Globus pallidus (tissue), 1 donor: ENCODE measurements around the gene SLC25A4.
A peak's percentile ranks its signal among the peaks of the same experiment; 100 is the strongest.
"Not testable (repeated sequence)": the region's sequence is repeated elsewhere in the genome, so short reads cannot be mapped to it uniquely, and the experiment has no call there.

Experiments used
- DNase-seq: peaks from one replicate; pipeline ENCODE4 v3.0.0-alpha.2; 2015; ENCODE audit warnings: low spot score

SLC25A4 gene

GRCh38 chr4:185142912-185143600, at the start of gene SLC25A4:
SLC25A4 (plus strand) TSS chr4:185143266; CDS start chr4:185143373, 107 bp downstream.
- peak; percentile 92 for DNase-seq

- no peak for DNase-seq
These were observed 49.5 kb upstream of the SLC25A4 start for GRCh38 chr4:185093603-185094002.

- peak; percentile 52 for DNase-seq
These were observed 46.9 kb upstream of the SLC25A4 start for GRCh38 chr4:185096032-185096653.

- no peak for DNase-seq
These were observed 44.6 kb upstream of the SLC25A4 start for GRCh38 chr4:185098474-185098873.

GRCh38 chr4:185099024-185099682, 43.9 kb upstream of the SLC25A4 start:
- no peak for DNase-seq

GRCh38 chr4:185099940-185100339, 43.1 kb upstream of the SLC25A4 start:
- DNase-seq = no peak

- DNase-seq = no peak
These were observed 42.6 kb upstream of the SLC25A4 start for GRCh38 chr4:185100423-185100822.

- no peak for DNase-seq
These were observed 41.6 kb upstream of the SLC25A4 start for GRCh38 chr4:185101354-185101890.

- DNase-seq = no peak
These were observed 38.3 kb upstream of the SLC25A4 start for GRCh38 chr4:185104733-185105132.

GRCh38 chr4:185106353-185106752, 36.7 kb upstream of the SLC25A4 start:
- DNase-seq = no peak

- not testable (repeated sequence) for DNase-seq
These were observed 35.5 kb upstream of the SLC25A4 start for GRCh38 chr4:185107574-185107973.

GRCh38 chr4:185108185-185108584, 34.9 kb upstream of the SLC25A4 start:
- DNase-seq = no peak

- DNase-seq = no peak
These were observed 34.4 kb upstream of the SLC25A4 start for GRCh38 chr4:185108669-185109068.

- no peak for DNase-seq
These were observed 33.3 kb upstream of the SLC25A4 start for GRCh38 chr4:185109736-185110135.

- DNase-seq = no peak
These were observed 32.7 kb upstream of the SLC25A4 start for GRCh38 chr4:185110375-185110823.

GRCh38 chr4:185112104-185112503, 31.0 kb upstream of the SLC25A4 start:
- DNase-seq = no peak

- DNase-seq = no peak
These were observed 29.7 kb upstream of the SLC25A4 start for GRCh38 chr4:185113340-185113739.

GRCh38 chr4:185115827-185116232, 27.2 kb upstream of the SLC25A4 start:
- DNase-seq = no peak

- no peak for DNase-seq
These were observed 25.6 kb upstream of the SLC25A4 start for GRCh38 chr4:185117300-185117934.

- DNase-seq = no peak
These were observed 24.2 kb upstream of the SLC25A4 start for GRCh38 chr4:185118876-185119275.

- not testable (repeated sequence) for DNase-seq
These were observed 23.6 kb upstream of the SLC25A4 start for GRCh38 chr4:185119467-185119866.

- no peak for DNase-seq
These were observed 23.0 kb upstream of the SLC25A4 start for GRCh38 chr4:185119927-185120630.
